GM18870 (cell line): ENCODE data around the gene PHF13.

Experiments
- ATAC-seq: cut with Tn5 transposase; IDR thresholded peaks from one replicate; pipeline ENCODE4 v1.9.1; 2021; ENCODE audit warnings: moderate library complexity; ENCODE audit not compliant: unreplicated experiment

PHF13 gene

DNA sequence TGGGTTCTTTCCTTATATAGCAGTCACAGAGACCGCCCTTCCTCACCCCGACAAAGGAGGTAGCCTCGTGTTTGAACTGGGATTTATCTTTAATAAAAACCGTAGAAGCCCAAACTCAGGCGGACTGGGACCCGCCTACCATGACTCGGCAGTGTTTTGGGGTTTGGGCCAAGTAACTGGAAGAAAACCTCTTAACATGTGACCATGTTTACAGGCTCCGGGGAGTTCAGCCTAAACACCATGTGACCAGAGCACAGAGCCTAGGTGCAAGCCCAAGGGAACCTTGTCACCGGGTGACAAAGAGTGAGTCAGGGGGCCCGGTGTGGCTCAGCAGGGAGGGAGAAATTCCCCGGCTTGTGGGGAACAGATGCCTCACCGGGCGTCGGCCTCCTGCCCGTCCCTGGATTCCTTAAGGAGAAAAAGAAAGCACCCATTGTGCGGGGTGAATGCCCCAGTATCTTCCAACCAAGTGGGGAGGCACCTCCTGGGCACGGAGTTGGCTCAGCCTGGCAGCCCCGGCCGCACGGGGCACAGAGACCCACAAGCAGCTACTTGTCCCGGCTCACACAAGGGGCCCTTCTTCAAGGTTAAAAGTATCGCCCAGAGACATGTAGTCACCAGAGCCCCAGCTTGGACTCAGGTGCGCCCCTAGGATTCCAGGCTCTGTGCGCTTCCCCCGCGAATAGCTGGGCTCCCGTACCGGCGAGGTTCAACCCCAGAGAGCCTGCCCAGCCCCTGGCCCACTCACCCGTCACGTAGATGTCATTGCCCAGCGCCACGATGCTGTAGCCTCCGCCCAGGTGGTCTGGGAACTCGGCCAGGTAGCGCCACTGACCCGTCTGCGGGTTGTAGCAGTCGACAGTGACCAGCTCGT lies 12.2 kb upstream of the PHF13 start:
- ATAC-seq = peak; percentile 34

GRCh38 chr1:6601923-6602668 lies 11.4 kb upstream of the PHF13 start:
- peak; percentile 24 for ATAC-seq

DNA sequence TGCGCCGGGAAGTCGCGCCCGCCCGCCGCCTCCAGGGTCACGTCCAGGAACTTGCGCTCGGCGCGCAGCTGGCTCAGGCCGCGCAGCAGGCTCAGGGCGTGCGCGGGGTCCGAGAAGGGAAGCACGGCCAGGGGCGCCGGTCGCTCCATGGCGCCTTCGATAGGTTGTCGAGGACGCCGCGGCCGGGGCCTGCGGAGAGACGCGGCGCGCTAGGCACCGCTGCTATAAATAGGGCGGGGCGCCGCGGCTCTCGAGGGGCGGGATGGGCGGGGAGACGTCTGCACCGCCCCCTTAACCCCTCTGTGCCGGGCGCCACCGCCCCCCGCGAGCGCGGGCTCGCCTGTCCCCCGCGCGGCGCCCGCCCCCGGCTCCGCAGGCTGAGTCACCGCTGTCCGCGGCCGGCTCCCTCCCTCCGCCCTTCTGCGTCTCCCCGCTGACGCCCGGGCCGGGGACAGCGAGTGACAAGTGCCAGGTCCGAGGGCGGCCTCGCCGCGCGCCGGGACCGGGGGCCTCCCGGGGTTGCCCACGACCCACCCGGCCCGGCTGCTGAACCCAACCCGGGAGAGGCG lies 10.8 kb upstream of the PHF13 start, which contains the start of gene KLHL21:
TSS of gene KLHL21 (minus strand) at position 201 of the 569 bp plus-strand sequence. CDS start at position 149, 52 bp downstream.
- ATAC-seq = peak; percentile 16

GRCh38 chr1:6603238-6603914 lies 10.2 kb upstream of the PHF13 start:
- ATAC-seq = peak; percentile 30

DNA sequence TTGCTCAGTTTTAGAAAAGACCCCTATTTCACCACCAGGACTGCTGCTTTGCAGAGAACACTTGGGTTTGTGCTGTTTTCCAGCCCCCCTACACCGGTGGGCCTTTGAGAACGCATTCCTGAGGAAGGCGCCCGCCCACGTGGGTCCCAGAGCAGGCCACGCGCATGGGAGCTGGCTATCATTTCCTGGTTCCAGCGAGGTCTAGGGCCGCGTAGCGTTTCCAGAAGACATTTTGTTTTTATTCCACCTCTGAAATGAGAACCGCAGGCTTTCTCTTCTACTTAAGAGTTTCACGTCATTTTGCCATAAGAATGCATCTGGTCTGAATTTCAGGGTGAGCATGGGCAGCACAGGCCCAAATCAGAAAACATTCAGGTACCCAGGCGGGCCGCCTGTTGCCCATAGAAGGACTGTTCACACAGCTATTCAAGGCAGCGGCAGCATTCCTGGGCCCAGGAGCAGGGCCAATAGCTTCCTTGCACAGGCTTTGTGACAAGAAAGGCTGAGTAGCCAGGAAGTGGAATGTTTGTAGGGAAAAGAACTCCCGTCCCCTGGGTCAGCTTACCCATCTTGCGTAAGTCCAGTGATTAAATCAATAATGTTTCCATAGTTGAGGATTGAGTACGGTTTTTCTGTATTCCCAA lies 9.5 kb upstream of the PHF13 start:
- ATAC-seq = no peak

GRCh38 chr1:6612641-6613360 lies 730 bp upstream of the PHF13 start:
- ATAC-seq = peak; percentile 7

DNA sequence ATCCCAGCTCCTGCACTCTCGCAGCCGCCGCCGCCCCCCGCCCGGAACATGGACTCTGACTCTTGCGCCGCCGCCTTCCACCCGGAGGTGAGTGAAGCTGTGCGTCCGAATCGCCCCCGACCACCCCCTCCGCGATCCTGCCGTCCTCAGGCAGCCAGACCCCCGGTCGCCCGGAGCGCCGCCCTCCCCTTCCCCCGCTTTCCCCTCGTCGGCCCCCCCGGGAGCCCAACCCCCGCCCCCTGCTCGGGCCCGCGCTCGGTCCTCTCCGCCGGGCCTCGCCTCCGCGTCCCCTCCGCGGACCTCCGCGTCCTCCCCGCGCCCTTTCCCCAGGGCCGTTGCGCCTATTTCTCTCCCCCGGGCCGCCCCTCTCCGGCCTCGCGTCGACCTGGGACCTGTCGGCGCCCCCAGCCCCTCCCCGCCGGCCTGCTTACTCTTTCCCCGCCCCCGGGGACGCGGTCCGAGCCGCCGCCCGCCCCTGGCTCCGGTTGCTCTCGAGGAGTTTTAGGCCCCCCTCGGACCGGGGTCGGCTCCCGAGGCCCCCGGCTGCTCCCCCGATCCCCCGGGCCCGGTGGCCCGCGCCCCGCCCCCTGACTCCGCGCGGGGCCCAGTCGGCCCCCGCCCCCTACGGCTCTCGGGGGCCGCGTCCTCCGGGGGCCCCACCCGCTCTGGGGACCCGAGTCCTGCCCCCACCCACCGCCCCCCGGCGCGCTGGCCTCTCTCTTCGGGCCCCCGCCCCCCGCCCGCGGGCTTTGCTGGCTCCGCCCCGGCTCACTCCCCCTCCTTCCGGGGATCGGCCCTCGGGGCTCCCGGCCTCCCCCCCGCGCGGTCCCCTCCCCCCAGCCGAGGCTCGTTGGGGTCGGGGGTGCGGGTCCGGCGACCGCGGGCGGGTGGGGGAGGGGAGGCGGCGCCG lies 743 bp downstream of the PHF13 start:
- ATAC-seq = no peak

DNA sequence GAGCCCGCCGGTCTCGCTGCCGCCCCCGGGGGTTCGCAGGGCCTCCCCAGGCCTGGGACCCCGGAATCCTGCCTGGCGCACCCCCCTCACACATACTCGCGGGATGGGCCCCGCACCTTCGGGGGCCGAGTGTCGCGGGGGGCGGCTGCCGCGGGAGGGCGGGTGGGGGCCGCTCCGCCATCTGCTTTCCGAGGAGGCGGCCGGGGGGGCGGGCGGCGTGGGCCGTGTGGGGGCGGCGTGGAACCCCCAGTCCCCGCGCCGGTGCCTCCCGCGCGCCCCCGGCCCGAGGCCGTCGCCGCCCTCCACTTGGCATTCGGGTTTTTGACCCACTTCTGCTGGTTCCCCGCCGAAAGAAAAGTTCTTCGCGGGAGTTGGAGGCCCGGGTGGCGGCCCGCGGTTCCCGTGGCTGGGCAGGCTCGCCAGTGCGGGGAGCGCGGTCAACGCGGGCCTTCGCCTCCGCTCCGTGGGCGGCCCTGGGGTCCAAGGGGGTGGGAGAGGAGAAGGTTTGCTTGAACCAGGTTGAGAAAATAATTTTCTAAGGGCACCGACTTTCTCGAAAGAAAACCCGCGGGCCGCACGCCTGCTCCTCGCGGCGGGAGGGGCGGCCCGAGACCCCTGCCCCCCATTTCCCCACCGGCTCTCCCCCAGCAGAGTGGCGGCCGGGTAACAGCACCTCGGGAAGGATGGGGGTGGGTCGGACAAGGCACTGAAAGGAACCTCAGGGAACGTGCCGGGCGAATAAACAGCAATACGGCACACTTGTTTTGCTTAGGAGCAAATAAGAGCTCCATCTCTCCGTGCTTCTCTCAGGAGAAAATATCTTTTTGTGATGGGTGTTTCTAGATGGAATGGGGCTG lies 1.6 kb downstream of the PHF13 start:
- ATAC-seq = no peak

DNA sequence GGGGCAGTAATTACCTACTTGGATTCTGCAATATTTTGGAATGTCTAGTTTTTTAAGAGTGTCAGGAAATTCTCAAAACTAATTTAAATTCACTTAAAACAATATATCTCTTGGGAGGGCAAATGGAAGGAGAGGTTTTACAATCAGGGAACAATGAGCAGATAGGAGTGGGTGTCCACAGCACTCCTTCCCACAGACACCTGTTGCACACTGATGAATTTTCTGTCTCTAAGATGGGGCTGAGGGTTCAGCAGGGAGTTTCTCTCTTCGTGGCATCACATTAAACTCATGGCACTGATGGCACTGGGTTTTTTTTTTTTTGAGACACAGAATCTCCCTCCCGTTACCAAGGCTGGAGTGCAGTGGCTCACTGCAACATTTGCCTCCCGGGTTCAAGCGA lies 5.5 kb downstream of the PHF13 start:
- no peak for ATAC-seq

- no peak for ATAC-seq
These were observed 8.2 kb downstream of the PHF13 start for GRCh38 chr1:6621429-6622391.

DNA sequence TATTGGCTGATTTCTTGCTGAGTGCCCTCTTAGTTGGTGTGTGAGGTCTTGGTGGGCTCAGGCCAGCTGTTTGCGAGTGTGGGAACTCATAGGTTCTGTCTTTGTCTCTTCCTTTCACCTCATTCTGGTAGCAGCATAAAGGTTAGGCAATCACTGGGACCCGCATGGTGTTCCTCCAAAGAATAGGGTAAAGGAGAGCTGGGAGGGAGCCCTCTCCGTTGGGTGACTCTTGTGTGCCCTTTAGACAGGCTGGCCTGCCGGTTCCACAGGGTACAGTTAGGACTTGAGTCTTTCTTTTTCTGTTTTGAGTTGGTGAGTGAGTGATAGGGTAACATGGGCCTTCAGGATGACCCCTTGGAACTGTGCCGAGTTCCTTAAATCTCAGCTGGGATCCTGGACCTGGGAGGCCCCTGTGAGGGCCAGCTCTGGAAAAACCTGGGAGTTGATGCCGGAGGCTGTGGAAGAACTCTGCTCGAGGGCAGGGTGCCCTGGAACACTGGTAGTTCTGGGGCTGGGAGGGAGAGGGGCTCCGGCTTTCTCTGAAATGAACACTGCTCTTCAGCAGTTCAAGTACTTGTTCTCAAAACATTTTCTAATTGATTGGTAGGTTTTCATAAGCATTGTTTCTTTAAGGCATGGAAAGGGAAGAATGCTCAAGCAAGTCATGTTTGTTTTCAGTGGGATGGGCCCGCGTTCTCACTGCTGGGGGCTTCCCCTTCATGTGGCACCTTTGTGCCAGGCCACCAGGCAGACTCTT lies 9.0 kb downstream of the PHF13 start:
- no peak for ATAC-seq

- ATAC-seq = no peak
These were observed 9.9 kb downstream of the PHF13 start for GRCh38 chr1:6623269-6623965.

GRCh38 chr1:6624710-6625583 lies 11.4 kb downstream of the PHF13 start, which contains the start of gene THAP3:
Gene THAP3, plus strand, starts transcription at chr1:6624868. Its CDS starts 351 bp downstream, at chr1:6625219.
- ATAC-seq = peak; percentile 42

- peak; percentile 8 for ATAC-seq
These were observed 12.1 kb downstream of the PHF13 start for GRCh38 chr1:6625584-6626149.
